ENCODE results near the gene ANO3.

- TF ChIP-seq CTCF (IDR thresholded peaks at IDR 0.05) (no peak), POLR2A (IDR thresholded peaks at IDR 0.05) (no peak)
These were observed 261.8 kb downstream of the ANO3 start for GRCh38 chr11:26593691-26594090.
